ENCODE data around the gene B3GAT1.

B3GAT1 gene

GRCh38 chr11:134402910-134403309 is 9.1 kb downstream of the B3GAT1 start:
- ChIA-PET POLR2A (no interaction called here), CTCF (no interaction called here)
- TF ChIP-seq SP1 (IDR thresholded peaks at IDR 0.05): no peak
- TF ChIP-seq FOXK2 (IDR thresholded peaks at IDR 0.05): no peak
- no peak for TF ChIP-seq SUZ12 (IDR thresholded peaks at IDR 0.05)
- TF ChIP-seq LEF1 (IDR thresholded peaks at IDR 0.05; ENCODE audit: borderline replicate concordance): no peak
- TF ChIP-seq NFRKB (IDR thresholded peaks at IDR 0.05): no peak

DNA sequence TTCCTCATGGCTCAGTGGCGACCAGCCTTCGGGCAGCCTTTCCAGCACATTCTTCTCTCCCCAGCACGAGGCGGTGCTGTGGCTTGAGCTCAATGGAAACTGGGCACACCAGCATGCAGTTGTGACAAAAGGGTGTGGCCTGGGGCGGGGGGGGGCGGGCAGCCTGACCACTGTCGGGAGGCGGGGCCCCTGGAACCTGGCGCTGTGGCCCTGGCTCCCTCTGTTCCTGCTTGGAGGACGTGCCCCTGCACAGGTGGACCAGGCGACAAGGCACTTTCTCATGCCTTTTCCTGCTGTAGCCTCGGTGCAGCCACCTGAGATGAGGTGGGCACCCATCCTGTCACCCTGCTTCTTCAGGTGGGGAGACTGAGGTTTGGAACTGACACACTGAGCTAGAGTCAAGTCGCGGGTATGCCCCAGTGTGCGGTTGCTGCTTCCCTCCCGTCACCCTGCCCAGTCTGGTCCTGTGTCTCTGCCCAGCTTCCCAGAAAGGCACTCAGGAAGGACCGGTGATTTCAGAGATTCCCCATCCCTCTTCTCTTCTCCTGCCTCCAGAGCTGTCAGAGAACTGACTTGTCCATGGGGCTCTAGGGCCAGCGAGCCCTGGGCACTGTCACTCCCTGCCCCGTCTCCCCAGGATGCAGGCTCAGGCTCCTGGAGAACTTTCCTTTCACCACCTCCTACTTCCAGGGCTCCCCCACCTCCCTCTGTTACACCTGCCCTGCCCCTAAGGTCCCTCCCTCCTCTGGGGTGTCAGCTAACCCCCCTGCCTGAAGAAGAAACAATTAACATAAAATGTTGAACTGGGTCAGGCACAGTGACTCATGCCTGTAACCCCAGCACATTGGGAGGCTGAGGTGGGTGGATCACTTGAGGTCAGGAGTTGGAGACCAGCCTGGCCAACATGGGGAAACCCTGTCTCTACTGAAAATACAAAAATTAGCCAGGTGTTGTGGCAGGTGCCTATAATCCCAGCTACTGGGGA is 9.9 kb downstream of the B3GAT1 start:
- CTCF ChIA-PET: no interaction called here

More at GRCh38 chr11:134402910-134403309, 9.1 kb downstream of the B3GAT1 start:
- no peak for DNase-seq (ENCODE audit: extremely low spot score)

GRCh38 chr11:134399996-134400395 is 12.0 kb downstream of the B3GAT1 start:
- no peak for DNase-seq (ENCODE audit: extremely low spot score)
- POLR2A ChIA-PET: no interaction called here
- CTCF ChIA-PET: no interaction called here
- TF ChIP-seq TARDBP (IDR thresholded peaks at IDR 0.05) (no peak), ELF4 (IDR thresholded peaks at IDR 0.05) (no peak), FOXA1 (IDR thresholded peaks at IDR 0.05) (no peak), CTBP1 (IDR thresholded peaks at IDR 0.05; ENCODE audit: borderline replicate concordance) (no peak), ARNT (IDR thresholded peaks at IDR 0.05) (no peak), FOXM1 (IDR thresholded peaks at IDR 0.05; ENCODE audit: borderline replicate concordance) (no peak), FOXK2 (IDR thresholded peaks at IDR 0.05) (no peak), HDGF (IDR thresholded peaks at IDR 0.05; ENCODE audit: borderline replicate concordance) (no peak), LEF1 (IDR thresholded peaks at IDR 0.05; ENCODE audit: borderline replicate concordance) (no peak), ZNF384 (IDR thresholded peaks at IDR 0.05) (no peak), SUZ12 (IDR thresholded peaks at IDR 0.05) (no peak), SP1 (IDR thresholded peaks at IDR 0.05) (no peak), L3MBTL2 (conservative IDR thresholded peaks at IDR 0.05) (no peak), BHLHE40 (IDR thresholded peaks at IDR 0.05; ENCODE audit: borderline replicate concordance) (no peak), NFRKB (IDR thresholded peaks at IDR 0.05) (no peak)
- TF ChIP-seq, protein P1, sequence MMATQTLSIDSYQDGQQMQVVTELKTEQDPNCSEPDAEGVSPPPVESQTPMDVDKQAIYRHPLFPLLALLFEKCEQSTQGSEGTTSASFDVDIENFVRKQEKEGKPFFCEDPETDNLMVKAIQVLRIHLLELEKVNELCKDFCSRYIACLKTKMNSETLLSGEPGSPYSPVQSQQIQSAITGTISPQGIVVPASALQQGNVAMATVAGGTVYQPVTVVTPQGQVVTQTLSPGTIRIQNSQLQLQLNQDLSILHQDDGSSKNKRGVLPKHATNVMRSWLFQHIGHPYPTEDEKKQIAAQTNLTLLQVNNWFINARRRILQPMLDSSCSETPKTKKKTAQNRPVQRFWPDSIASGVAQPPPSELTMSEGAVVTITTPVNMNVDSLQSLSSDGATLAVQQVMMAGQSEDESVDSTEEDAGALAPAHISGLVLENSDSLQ (IDR thresholded peaks at IDR 0.05): no peak

More for the DNA sequence above, 9.9 kb downstream of the B3GAT1 start:
- DNase-seq (ENCODE audit: extremely low spot score): no peak
- POLR2A ChIA-PET: no interaction called here
- TF ChIP-seq, protein P1 (IDR thresholded peaks at IDR 0.05): no peak
- no peak for TF ChIP-seq HDGF (IDR thresholded peaks at IDR 0.05; ENCODE audit: borderline replicate concordance)
- no peak for TF ChIP-seq CTBP1 (IDR thresholded peaks at IDR 0.05; ENCODE audit: borderline replicate concordance)
- TF ChIP-seq ZNF384 (IDR thresholded peaks at IDR 0.05): no peak
- TF ChIP-seq FOXA1 (IDR thresholded peaks at IDR 0.05): no peak
- TF ChIP-seq ARNT (IDR thresholded peaks at IDR 0.05): no peak
- TF ChIP-seq FOXK2 (IDR thresholded peaks at IDR 0.05): no peak
- no peak for TF ChIP-seq ELF4 (IDR thresholded peaks at IDR 0.05)
- TF ChIP-seq NFRKB (IDR thresholded peaks at IDR 0.05): no peak
- no peak for TF ChIP-seq TARDBP (IDR thresholded peaks at IDR 0.05)
- no peak for TF ChIP-seq BHLHE40 (IDR thresholded peaks at IDR 0.05; ENCODE audit: borderline replicate concordance)
- no peak for TF ChIP-seq SUZ12 (IDR thresholded peaks at IDR 0.05)
- no peak for TF ChIP-seq LEF1 (IDR thresholded peaks at IDR 0.05; ENCODE audit: borderline replicate concordance)
- no peak for TF ChIP-seq SP1 (IDR thresholded peaks at IDR 0.05)

DNA sequence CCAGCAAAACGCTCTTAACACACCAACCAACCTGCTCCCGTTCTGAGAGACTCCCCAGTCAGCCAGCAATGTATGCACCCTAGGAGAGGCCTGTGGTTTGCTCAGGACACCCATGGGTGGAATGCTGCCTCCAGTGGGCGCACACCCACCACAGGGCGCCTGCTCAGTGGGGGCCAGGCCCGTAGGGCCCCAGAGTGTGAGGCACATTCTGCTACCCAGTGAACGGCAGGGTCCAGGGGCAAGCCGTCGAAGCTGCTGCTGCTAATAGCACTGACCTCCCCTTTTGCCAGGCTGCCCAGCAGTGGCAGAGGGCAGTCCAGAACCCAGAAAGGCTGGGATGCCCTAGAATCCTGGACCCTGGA is 12.8 kb downstream of the B3GAT1 start:
- CTCF ChIA-PET: no interaction called here
- TF ChIP-seq FOXK2 (IDR thresholded peaks at IDR 0.05): no peak
- no peak for TF ChIP-seq L3MBTL2 (conservative IDR thresholded peaks at IDR 0.05)
- TF ChIP-seq ARNT (IDR thresholded peaks at IDR 0.05): no peak
- TF ChIP-seq, protein P1 (IDR thresholded peaks at IDR 0.05): no peak
- no peak for TF ChIP-seq LEF1 (IDR thresholded peaks at IDR 0.05; ENCODE audit: borderline replicate concordance)
- TF ChIP-seq BHLHE40 (IDR thresholded peaks at IDR 0.05; ENCODE audit: borderline replicate concordance): no peak
- TF ChIP-seq CTBP1 (IDR thresholded peaks at IDR 0.05; ENCODE audit: borderline replicate concordance): no peak
- no peak for TF ChIP-seq TARDBP (IDR thresholded peaks at IDR 0.05)
- no peak for TF ChIP-seq SP1 (IDR thresholded peaks at IDR 0.05)
- TF ChIP-seq NFRKB (IDR thresholded peaks at IDR 0.05): no peak
- TF ChIP-seq SUZ12 (IDR thresholded peaks at IDR 0.05): no peak
- no peak for TF ChIP-seq ZNF384 (IDR thresholded peaks at IDR 0.05)
- DNase-seq (ENCODE audit: extremely low spot score): no peak
- POLR2A ChIA-PET: no interaction called here

- DNase-seq (ENCODE audit: extremely low spot score): no peak
- ChIA-PET CTCF (no interaction called here), POLR2A (no interaction called here)
- TF ChIP-seq NFRKB (IDR thresholded peaks at IDR 0.05) (no peak), LEF1 (IDR thresholded peaks at IDR 0.05; ENCODE audit: borderline replicate concordance) (no peak), BHLHE40 (IDR thresholded peaks at IDR 0.05; ENCODE audit: borderline replicate concordance) (no peak), L3MBTL2 (conservative IDR thresholded peaks at IDR 0.05) (no peak), CTBP1 (IDR thresholded peaks at IDR 0.05; ENCODE audit: borderline replicate concordance) (no peak), SP1 (IDR thresholded peaks at IDR 0.05) (no peak), HDGF (IDR thresholded peaks at IDR 0.05; ENCODE audit: borderline replicate concordance) (no peak), ELF4 (IDR thresholded peaks at IDR 0.05) (no peak), ZNF384 (IDR thresholded peaks at IDR 0.05) (no peak), TARDBP (IDR thresholded peaks at IDR 0.05) (no peak), SUZ12 (IDR thresholded peaks at IDR 0.05) (no peak), FOXA1 (IDR thresholded peaks at IDR 0.05) (no peak), FOXK2 (IDR thresholded peaks at IDR 0.05) (no peak), FOXM1 (IDR thresholded peaks at IDR 0.05; ENCODE audit: borderline replicate concordance) (no peak), ARNT (IDR thresholded peaks at IDR 0.05) (no peak)
- TF ChIP-seq, protein P1 (IDR thresholded peaks at IDR 0.05): no peak
These were observed 13.3 kb downstream of the B3GAT1 start for GRCh38 chr11:134398644-134399292.

Data from HEK293T (cell line).